AG10803 (cell line): ENCODE measurements around the gene GATA6.

Experiments used
- DNase-seq: peaks from one replicate; pipeline ENCODE4 v3.0.0; 2010; ENCODE audit warnings: low read depth
- H3K4me3 ChIP-seq: 2 replicates; pipeline ENCODE4 v1.5.1; 2011; ENCODE audit warnings: mild to moderate bottlenecking, low read length, control low read depth
- TF ChIP-seq, protein P1 (sequence below): conservative IDR thresholded peaks from 2 replicates; pipeline ENCODE4 v1.5.1; 2011; ENCODE audit warnings: mild to moderate bottlenecking, low read length, control low read depth, inconsistent platforms

Gene GATA6

GRCh38 chr18:22241921-22242361 is 72.6 kb downstream of the GATA6 start:
- TF ChIP-seq, protein P1, sequence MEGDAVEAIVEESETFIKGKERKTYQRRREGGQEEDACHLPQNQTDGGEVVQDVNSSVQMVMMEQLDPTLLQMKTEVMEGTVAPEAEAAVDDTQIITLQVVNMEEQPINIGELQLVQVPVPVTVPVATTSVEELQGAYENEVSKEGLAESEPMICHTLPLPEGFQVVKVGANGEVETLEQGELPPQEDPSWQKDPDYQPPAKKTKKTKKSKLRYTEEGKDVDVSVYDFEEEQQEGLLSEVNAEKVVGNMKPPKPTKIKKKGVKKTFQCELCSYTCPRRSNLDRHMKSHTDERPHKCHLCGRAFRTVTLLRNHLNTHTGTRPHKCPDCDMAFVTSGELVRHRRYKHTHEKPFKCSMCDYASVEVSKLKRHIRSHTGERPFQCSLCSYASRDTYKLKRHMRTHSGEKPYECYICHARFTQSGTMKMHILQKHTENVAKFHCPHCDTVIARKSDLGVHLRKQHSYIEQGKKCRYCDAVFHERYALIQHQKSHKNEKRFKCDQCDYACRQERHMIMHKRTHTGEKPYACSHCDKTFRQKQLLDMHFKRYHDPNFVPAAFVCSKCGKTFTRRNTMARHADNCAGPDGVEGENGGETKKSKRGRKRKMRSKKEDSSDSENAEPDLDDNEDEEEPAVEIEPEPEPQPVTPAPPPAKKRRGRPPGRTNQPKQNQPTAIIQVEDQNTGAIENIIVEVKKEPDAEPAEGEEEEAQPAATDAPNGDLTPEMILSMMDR = no peak
- DNase-seq = no peak
- H3K4me3 ChIP-seq = no peak overlapping the region

DNA sequence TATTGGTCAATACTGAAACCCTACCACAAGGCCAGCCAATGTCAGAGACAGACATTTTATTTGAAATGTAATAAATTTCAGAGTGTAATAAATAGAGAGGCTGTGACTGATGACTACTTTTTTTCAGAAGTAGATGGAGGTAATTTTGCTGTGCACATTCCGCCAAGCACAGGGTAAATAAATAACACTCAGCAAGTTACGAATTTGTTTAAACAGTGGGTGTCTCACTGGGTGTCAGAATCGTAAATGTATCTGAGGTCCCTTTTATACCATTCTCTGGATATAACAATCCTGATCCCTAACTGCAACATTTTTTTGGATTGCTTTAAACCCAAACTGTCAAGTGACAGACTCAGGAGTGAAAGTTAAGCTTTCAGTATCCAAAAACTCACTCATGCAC is 74.1 kb downstream of the GATA6 start:
- TF ChIP-seq, protein P1 = no peak
- H3K4me3 ChIP-seq = no peak overlapping the region
- no peak for DNase-seq

- H3K4me3 ChIP-seq = no peak overlapping the region
- TF ChIP-seq, protein P1 = no peak
- DNase-seq = no peak
These were observed 80.6 kb downstream of the GATA6 start for GRCh38 chr18:22250026-22250425.

DNA sequence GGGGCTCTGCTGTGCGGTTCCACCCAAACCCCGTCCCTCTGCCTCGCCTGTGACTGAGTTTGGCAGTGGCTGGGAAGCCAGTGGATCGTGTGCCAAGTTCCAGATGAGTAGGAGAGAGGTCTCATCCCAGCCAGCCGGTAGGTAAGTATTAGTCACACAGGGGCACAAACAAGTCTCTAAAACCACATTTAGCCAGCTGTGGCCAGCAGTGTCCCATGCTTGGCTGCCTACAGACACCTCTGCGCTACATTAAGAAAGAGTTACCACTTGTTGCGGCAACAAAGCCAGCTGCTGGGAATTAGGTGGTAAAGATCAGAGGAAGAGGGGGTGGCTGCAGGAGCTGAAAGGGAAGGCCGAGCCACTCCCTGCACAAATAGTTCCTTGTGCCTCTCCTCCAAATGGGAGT is 81.2 kb downstream of the GATA6 start:
- TF ChIP-seq, protein P1 = no peak
- DNase-seq = peak; percentile 36
- no peak overlapping the region for H3K4me3 ChIP-seq
